GM12865 (cell line): ENCODE results near the gene ERN2.
"Not testable (repeated sequence)": the region's sequence is repeated elsewhere in the genome, so short reads cannot be mapped to it uniquely, and the experiment has no call there.

Experiments used
- DNase-seq: peaks from one replicate; pipeline ENCODE4 v3.0.0; 2010; ENCODE audit warnings: low read depth
- H3K4me3 ChIP-seq: 2 replicates; pipeline ENCODE4 v1.5.1; 2011; ENCODE audit warnings: mild to moderate bottlenecking, low read depth, low read length, control low read depth
- TF ChIP-seq, protein P1 (sequence below): IDR thresholded peaks from 2 replicates; pipeline ENCODE4 v1.5.1; 2011; ENCODE audit warnings: low read length, control low read depth, low read depth, inconsistent platforms; ENCODE audit not compliant: insufficient read depth; ENCODE audit errors: missing control alignments

ERN2 gene

DNA sequence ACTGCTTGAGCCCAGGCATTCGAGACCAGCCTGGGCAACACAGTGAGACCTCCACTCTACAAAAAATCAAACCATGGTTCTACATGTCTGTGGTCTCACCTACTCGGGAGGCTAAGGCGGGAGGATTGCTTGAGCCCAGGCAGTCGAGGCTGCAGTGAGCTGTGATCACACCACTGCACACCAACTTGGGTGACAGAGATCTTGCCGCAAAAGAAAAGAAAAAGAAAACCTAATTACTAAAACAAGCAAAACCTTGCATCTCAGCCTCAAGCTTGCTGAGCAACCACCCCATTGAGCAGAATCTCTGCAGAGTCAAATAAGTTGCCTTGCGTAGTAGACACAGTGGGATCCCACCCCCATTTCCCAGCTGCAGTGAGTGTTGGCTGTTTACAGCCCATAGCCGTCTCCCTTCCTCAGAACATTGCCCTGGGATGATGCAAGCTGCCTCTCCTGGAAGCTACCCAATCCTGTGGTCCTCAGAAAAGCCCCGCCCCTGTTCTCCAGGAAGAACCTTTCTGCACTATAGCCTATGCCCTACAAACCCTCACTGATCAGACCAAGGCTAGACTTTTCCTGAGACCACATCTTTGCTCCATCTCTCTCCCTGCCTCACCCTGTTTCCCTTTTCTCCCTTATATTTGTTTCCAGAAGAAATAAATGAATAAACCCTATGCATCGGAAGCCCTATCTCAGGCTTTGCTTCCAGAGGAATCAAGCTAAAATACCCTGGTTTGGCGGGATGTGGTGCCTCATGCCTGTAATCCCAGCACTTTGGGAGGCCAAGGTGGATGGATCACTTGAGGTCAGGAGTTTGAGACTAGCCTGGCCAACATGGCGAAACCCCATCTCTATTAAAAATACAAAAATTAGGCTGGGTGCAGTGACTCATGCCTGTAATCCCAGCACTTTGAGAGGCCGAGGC lies 16.7 kb upstream of the ERN2 start:
- H3K4me3 ChIP-seq, result no peak overlapping the region
- TF ChIP-seq, protein P1, sequence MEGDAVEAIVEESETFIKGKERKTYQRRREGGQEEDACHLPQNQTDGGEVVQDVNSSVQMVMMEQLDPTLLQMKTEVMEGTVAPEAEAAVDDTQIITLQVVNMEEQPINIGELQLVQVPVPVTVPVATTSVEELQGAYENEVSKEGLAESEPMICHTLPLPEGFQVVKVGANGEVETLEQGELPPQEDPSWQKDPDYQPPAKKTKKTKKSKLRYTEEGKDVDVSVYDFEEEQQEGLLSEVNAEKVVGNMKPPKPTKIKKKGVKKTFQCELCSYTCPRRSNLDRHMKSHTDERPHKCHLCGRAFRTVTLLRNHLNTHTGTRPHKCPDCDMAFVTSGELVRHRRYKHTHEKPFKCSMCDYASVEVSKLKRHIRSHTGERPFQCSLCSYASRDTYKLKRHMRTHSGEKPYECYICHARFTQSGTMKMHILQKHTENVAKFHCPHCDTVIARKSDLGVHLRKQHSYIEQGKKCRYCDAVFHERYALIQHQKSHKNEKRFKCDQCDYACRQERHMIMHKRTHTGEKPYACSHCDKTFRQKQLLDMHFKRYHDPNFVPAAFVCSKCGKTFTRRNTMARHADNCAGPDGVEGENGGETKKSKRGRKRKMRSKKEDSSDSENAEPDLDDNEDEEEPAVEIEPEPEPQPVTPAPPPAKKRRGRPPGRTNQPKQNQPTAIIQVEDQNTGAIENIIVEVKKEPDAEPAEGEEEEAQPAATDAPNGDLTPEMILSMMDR, result no peak
- no peak for DNase-seq

DNA sequence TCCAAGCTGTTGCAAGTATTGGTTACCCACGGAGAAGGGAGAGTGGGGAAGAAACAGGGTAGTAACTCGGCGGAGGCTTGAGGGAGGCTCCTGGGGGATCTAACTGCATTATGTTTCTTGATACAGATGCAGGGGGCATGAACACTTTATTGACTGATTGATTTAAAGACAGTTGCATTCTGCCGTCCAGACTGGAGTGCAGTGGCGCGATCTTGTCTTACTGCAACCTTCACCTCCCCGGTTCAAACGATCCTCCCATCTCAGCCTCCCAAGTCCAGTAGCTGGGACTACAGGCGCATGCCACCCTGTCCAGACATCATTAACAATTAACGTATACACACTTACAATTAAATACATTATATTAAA lies 15.1 kb upstream of the ERN2 start:
- no peak overlapping the region for H3K4me3 ChIP-seq
- TF ChIP-seq, protein P1, result no peak
- DNase-seq, result no peak

DNA sequence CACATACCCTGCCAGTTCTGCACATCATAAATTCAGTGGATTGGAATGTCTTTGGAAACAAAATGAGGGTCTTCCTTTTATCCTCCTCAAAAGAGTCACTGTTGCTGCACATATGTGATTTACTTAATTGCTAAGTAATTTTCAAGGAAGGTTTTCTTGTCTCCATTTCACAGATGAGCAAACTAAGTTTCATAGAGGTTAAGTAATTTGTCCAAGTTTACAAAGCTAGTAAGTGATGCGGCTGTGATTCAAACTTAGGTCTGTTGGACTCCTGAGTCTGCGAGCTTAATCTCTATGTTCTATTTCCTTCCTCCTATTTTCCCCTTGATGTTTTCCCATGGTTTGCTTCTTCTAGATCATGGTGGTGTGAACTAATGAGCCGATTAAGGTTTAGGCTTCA lies 13.7 kb upstream of the ERN2 start:
- H3K4me3 ChIP-seq, result no peak overlapping the region
- TF ChIP-seq, protein P1, result no peak
- DNase-seq, result no peak

DNA sequence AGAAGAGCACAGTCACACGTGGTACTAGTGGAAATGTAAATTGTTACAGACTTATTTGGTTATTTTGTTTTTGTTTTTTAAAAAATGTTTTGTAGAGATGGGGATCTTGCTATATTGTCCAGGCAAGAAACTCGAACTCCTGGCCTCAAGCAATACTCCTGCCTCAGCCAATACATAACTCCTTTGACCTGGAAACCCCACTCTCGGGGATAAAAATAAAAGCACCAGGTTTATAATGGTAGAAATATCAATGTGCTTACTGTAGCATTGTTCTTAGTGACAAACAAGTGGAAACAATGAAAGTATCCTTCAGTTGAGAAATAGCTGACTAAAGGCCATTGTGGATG lies 11.7 kb upstream of the ERN2 start:
- H3K4me3 ChIP-seq, result no peak overlapping the region
- no peak for DNase-seq
- TF ChIP-seq, protein P1, result no peak

DNA sequence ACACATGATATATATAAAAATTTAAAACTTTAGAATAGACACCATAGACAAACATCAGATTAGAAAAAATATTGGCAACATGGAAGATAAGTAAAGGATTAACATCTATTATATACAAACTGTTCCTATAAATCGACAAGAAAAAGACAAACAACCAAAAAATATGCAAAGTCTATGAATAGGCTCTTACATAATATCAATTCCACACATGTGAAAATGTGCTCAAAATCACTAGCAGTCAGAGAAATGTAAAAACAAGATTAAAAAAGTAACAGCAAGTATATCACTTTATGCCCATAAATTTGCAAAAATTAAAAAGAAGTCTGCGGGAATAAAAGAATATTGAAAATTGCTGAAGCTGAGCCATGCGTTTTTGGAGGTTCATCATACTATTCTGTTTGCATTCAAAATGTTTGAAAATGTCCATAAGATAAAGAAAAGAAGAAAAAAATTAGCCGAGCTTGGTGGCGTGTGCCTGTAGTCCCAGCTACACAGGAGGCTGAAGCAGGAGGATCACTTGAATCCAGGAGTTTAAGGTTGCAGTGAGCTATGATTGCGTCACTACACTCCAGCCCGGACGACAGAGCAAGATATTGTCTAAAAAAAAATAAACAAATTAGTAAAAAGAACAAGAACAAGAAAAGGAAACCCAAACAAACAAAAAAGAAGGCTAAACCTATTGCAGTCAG lies 11.2 kb upstream of the ERN2 start:
- no peak overlapping the region for H3K4me3 ChIP-seq
- TF ChIP-seq, protein P1, result no peak
- DNase-seq, result no peak

DNA sequence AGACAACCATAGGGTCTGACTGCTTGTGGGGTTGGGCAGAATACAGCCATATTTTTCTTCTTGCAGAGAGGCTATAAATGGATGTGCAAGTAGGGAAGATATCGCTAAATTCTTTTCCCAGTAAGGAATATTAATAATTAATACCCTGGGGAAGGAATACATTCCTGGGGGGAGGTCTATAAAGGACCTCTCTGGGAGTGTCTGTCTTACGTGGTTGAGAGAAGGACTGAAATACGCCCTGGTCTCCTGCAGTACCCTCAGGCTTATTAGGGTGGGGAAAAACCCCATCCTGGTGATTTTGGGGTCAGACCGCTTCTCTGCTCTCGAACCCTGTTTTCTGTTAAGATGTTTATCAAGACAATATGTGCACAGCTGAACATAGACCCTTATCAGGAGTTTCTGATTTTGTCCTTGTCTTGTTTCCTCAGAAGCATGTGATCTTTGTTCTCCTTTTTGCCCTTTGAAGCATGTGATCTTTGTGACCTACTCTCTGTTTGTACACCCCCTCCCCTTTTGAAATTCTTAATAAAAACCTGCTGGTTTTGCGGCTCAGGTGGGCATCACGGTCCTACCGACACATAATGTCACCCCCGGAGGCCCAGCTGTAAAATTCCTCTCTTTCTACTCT lies 9.7 kb upstream of the ERN2 start:
- DNase-seq, H3K4me3 ChIP-seq: not testable (repeated sequence)

DNA sequence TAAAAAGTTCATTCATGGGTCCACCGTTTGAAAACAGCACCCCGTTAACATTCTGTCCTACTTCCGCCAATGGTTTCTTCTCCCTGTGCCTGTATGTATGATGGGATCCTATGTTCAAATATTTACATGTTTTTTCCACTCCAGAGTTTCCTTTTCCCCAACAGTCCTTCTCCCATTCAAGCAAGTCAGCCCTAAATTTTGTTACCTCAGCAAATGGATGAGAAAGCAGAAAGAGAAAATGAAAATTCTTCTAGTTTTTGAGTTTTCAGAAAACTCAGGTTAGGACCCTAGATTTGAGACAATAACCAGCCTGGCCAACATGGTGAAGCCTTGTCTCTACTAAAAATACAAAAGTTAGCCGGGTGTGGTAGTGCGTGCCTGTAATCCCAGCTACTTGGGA lies 3.5 kb upstream of the ERN2 start:
- TF ChIP-seq, protein P1, result no peak
- H3K4me3 ChIP-seq, result no peak overlapping the region
- DNase-seq, result no peak
